ENCODE results near the gene NFATC2. TPM values are rescaled to one million over a fixed set of nuclear protein-coding genes. Genes with fewer than 3 reads are reported as not detected.

Gene NFATC2
- total RNA-seq, 1 experiment from 2014 or later = 0.61 TPM

DNA sequence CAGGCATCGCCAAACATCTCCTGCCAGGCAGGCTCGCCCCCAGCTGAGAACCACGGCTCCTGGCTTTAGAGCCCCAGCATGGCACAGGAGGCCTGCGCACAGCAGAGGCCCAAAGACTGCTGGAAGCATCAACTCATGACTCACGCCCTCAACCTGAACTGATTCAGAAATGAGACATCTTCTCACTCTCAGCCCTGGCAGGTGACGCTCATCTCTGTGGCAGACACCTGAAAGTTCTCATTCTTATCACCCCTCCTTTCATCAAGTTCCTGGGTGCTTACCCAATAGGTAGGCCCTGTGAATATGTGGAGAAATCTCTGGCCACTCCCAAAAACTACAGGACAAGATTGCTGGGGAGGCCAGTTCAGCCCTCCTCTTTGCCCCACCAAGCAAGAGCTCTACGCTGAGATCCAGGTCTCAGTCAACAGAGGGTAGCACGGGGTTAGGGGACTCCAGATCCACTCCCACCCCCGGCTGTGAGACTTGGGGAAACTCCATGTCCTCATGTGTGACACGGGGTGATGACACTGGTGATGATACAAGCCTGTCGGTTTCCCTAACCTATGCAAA, 11.3 kb downstream of the NFATC2 start:
- Histone ChIP-seq H3K79me2 (ENCODE audit: insufficient read depth, low read length) (no peaks in the 10 kb centered on the region), H3K4ac (ENCODE audit: low read depth, low read length) (no peak overlapping the region), H4K5ac (ENCODE audit: insufficient read length, low read depth, low read length) (no peak overlapping the region), H3K9me3 (ENCODE audit: control insufficient read depth, low read depth, low read length) (no peaks in the 10 kb centered on the region), H3K23ac (ENCODE audit: insufficient read length, low read depth, low read length) (no peak overlapping the region), H3K9ac (ENCODE audit: extremely low read depth, insufficient read length, low read length) (no peak overlapping the region), H2AK5ac (ENCODE audit: insufficient read length, low read length) (no peak overlapping the region), H3K56ac (ENCODE audit: insufficient read length, low read depth, low read length) (no peak overlapping the region), H3K18ac (ENCODE audit: insufficient read length, low read depth, low read length) (no peak overlapping the region), H2AFZ (ENCODE audit: low read length) (no peak overlapping the region), H3K23me2 (ENCODE audit: insufficient read length, low read depth, low read length, poor library complexity, severe bottlenecking) (no peaks in the 10 kb centered on the region), H2BK20ac (ENCODE audit: low read depth, low read length, poor library complexity, severe bottlenecking) (no peak overlapping the region), H3T11ph (ENCODE audit: low read length) (no peak overlapping the region), H2BK120ac (ENCODE audit: low read depth, low read length, poor library complexity, severe bottlenecking) (no peak overlapping the region), H2BK15ac (ENCODE audit: low read depth, low read length) (no peak overlapping the region), H3K14ac (ENCODE audit: insufficient read depth, low read length) (no peak overlapping the region), H4K20me1 (ENCODE audit: control insufficient read depth, insufficient read depth, insufficient read length) (no peaks in the 10 kb centered on the region), H2BK12ac (ENCODE audit: insufficient read length, low read depth, low read length) (no peak overlapping the region), H3K27ac (ENCODE audit: insufficient read length, low read depth, low read length) (no peak overlapping the region), H4K8ac (replicated peaks; ENCODE audit: insufficient read length, low read depth, low read length) (no peak overlapping the region), H3K79me1 (ENCODE audit: insufficient read depth, low read depth, low read length, poor library complexity, severe bottlenecking) (no peaks in the 10 kb centered on the region), H2BK5ac (ENCODE audit: insufficient read length, low read length) (no peak overlapping the region), H3K4me1 (ENCODE audit: insufficient read depth, low read length) (no peaks in the 10 kb centered on the region), H3K4me2 (ENCODE audit: insufficient read depth, insufficient read length, low read length) (no peak overlapping the region), H4K91ac (ENCODE audit: insufficient read length, low read depth, low read length) (no peak overlapping the region), H3K27me3 (ENCODE audit: insufficient read depth, low read length) (no peaks in the 10 kb centered on the region)
- DNase-seq = no peak
- no CpG with 5 or more reads among the region's 11 CpGs for WGBS (ENCODE audit: extremely low coverage, insufficient read length, low lambda C conversion rate)
- Mint-ChIP-seq H3K9me3 (no peaks in the 10 kb centered on the region), H3K4me3 (no peak overlapping the region), H3K4me1 (no peaks in the 10 kb centered on the region), H3K27me3 (ENCODE audit: low read depth) (peaks cover 3% of the 10 kb centered on the region; the same call in 1 of the 2 replicates), H3K27ac (no peak overlapping the region; a peak in 1 of 7 replicates), H3K36me3 (ENCODE audit: insufficient read depth in 1 of 3, low read depth in 3 of 3) (no peaks in the 10 kb centered on the region)
- no peak for TF ChIP-seq CTCF (conservative IDR thresholded peaks at IDR 0.05)
